GM12878 (cell line): ENCODE results near the gene TUFM. TPM values are rescaled to one million over a fixed set of nuclear protein-coding genes. Genes with fewer than 3 reads are reported as not detected.

Experiments used
- BHLHE40 ChIP-seq, 2 experiments: fragments of 450-650 bp in 1 of 2; IDR thresholded peaks; 2 replicates each; pipeline ENCODE4 v1.6.1; 2011 to 2017; ENCODE audit warnings: low read depth in 2 of 2, borderline replicate concordance in 1 of 2, improper control_type of control experiment in 1 of 2, low read length in 1 of 2, mild to moderate bottlenecking in 1 of 2
- CBFB ChIP-seq: IDR thresholded peaks from 2 replicates; pipeline ENCODE4 v1.6.1; 2016; ENCODE audit warnings: antibody characterized with exemption, low read depth
- CREB1 ChIP-seq: IDR thresholded peaks from 2 replicates; pipeline ENCODE4 v1.6.1; 2012; ENCODE audit warnings: low read depth, mild to moderate bottlenecking, inconsistent platforms
- ETV6 ChIP-seq, 2 experiments: fragments of 450-650 bp in 1 of 2; IDR thresholded peaks in 1 of 2; conservative IDR thresholded peaks in 1 of 2; 2 replicates each; pipeline ENCODE4 v1.6.1; 2014; ENCODE audit warnings: antibody characterized with exemption in 1 of 2, borderline replicate concordance in 1 of 2, low read depth in 1 of 2, mild to moderate bottlenecking in 1 of 2, moderate library complexity in 1 of 2
- FOXK2 ChIP-seq: fragments of 450-650 bp; IDR thresholded peaks from 2 replicates; pipeline ENCODE4 v1.6.1; 2017; ENCODE audit warnings: mild to moderate bottlenecking, moderate library complexity
- IKZF1 ChIP-seq: fragments of 450-650 bp; conservative IDR thresholded peaks from 2 replicates; pipeline ENCODE4 v1.6.1; 2017; ENCODE audit warnings: antibody characterized with exemption, mild to moderate bottlenecking
- KLF5 ChIP-seq: fragments of 450-650 bp; IDR thresholded peaks from 2 replicates; pipeline ENCODE4 v1.6.1; 2014; ENCODE audit warnings: mild to moderate bottlenecking; ENCODE audit not compliant: partially characterized antibody
- MXI1 ChIP-seq: fragments of 150-350 bp; IDR thresholded peaks from 2 replicates; pipeline ENCODE4 v1.6.1; 2011; ENCODE audit warnings: low read depth, mild to moderate bottlenecking, inconsistent platforms, low read length, improper control_type of control experiment
- MYC ChIP-seq: IDR thresholded peaks from 2 replicates; pipeline ENCODE4 v1.6.1; 2011; ENCODE audit warnings: mild to moderate bottlenecking, low read length, moderate library complexity, inconsistent platforms; ENCODE audit not compliant: insufficient read depth, insufficient replicate concordance, insufficient read length, severe bottlenecking
- NFIC ChIP-seq: IDR thresholded peaks from 2 replicates; pipeline ENCODE4 v1.6.1; 2012; ENCODE audit warnings: low read depth, mild to moderate bottlenecking, inconsistent platforms, low read length, moderate library complexity
- NFYA ChIP-seq: IDR thresholded peaks from 2 replicates; pipeline ENCODE4 v1.6.1; 2011; ENCODE audit warnings: low read depth, mild to moderate bottlenecking, low read length, improper control_type of control experiment, borderline replicate concordance
- NR2C1 ChIP-seq: fragments of 450-650 bp; IDR thresholded peaks from 2 replicates; pipeline ENCODE4 v1.6.1; 2017; ENCODE audit warnings: antibody characterized with exemption, mild to moderate bottlenecking, moderate library complexity
- PML ChIP-seq: IDR thresholded peaks from 2 replicates; pipeline ENCODE4 v1.6.1; 2012; ENCODE audit warnings: low read length, inconsistent platforms
- POLR2A ChIP-seq: IDR thresholded peaks from 2 replicates; pipeline ENCODE4 v1.6.1; 2011; ENCODE audit warnings: low read depth, mild to moderate bottlenecking, low read length
- POU2F2 ChIP-seq: IDR thresholded peaks from 3 replicates; pipeline ENCODE4 v1.6.1; 2011; ENCODE audit warnings: low read depth, mild to moderate bottlenecking, low read length, borderline replicate concordance
- REST ChIP-seq: IDR thresholded peaks from 2 replicates; pipeline ENCODE4 v1.6.1; 2012; ENCODE audit warnings: mild to moderate bottlenecking, low read depth, low read length
- SREBF1 ChIP-seq: IDR thresholded peaks from 2 replicates; pipeline ENCODE4 v1.6.1; 2012; ENCODE audit warnings: mild to moderate bottlenecking, low read length
- SREBF2 ChIP-seq: IDR thresholded peaks from 2 replicates; pipeline ENCODE4 v1.6.1; 2012; ENCODE audit warnings: mild to moderate bottlenecking, low read length
- TCF7 ChIP-seq: IDR thresholded peaks from 2 replicates; pipeline ENCODE4 v1.6.1; 2014; ENCODE audit warnings: antibody characterized with exemption, borderline replicate concordance
- ZBTB33 ChIP-seq: fragments of 450-650 bp; IDR thresholded peaks from 2 replicates; pipeline ENCODE4 v1.6.1; 2017; ENCODE audit warnings: mild to moderate bottlenecking
- polyA plus RNA-seq, 11 experiments: library from polyadenylated mRNA; depleted of rRNA in 4 of 11; unstranded in 6 of 11; stranded (reverse) in 5 of 11; fragments of >200 nt; fragmentation: Nextera tagmentation in 4 of 11; fragmentation: Illumina TruSeq in 1 of 11; extraction: Ambion mirVana in 4 of 11; extraction: Trizol in 1 of 11; gene quantifications; 1 replicate in 1 of 11; 2 replicates in 10 of 11; pipeline versions ENCODE4 v1.2.1 to v1.2.3, GENCODE V29; 2011 to 2016; ENCODE audit warnings: inconsistent platforms in 2 of 11, missing spikeins in 2 of 11, low read depth in 1 of 11
- total RNA-seq, 4 experiments: library from RNA; depleted of rRNA in 3 of 4; stranded (reverse); fragments of >200 nt in 3 of 4; fragmentation: Illumina TruSeq in 1 of 4; extraction: Trizol in 1 of 4; gene quantifications; 2 replicates each; pipeline versions ENCODE4 v1.2.1 to v1.2.3, GENCODE V29; 2013 to 2021
- TF ChIP-seq, protein P1 (sequence below): fragments of 450-650 bp; formaldehyde crosslinking; IDR thresholded peaks from 2 replicates; pipeline ENCODE4 v1.5.0; 2022; ENCODE audit warnings: mild to moderate bottlenecking, missing genetic modification characterization

The TUFM gene
- total and polyA plus RNA-seq, 10 of the 15 experiments (the other 5 are each of a cell fraction or from before 2014, with no cell fraction given) = 23.4 to 354 (median 182) TPM

DNA sequence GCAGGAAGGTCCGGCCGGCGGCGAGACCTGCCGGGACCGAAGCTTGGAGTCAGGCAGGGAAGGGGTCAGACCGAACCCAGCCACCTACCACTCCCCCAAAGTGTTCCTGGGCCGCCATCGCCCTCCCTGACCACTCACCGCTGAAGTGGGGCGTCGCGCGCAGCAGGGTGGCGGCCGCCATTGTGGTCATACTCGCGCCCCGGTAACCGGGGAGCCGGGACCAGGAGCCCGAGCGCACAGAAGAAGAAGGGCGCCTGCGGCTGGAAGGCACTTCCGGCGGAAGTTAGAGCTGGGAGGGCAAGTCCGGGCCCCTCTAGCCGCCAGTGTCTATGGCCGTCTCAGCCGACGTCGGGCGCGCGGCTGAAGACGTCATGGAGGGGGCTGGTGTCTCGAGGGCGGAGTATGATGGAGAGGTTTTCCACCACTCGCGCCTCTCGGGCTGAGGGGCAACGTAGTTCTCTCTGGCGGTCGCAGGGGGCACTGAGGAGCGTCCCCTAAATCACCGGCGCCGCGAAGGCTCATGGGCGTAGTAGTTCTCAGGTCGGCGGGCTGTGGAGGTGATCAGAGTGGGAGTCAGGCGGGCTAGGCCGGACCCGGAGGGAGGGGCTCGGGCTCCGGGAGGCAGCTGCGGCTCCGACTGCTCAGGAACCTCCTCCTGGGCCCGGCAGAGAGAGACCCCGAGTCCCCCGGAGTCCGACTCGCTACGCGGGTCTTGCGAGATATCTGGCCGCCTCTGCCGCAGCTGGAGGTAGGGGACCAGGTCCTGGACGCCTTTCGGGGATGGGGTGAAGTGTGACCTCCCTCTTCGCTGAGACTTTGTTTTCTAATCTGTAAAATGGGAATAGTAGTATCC lies at the start of gene TUFM (continued):
- TF ChIP-seq REST (no peak), CREB1 (peak; percentile 99), NFYA (no peak), SREBF1 (peak; percentile 67), TCF7 (0 out of 2 replicates have a peak, but pooled peaks have one; percentile 17), BHLHE40 (IDR thresholded peaks at IDR 0.05; ENCODE audit: borderline replicate concordance in 1 of 2, low read depth in 2 of 2, low read length in 1 of 2) (peak; percentile 62 to 81; a peak in 2 of 4 replicates), MYC (peak; percentile 89), FOXK2 (0 out of 2 replicates have a peak, but pooled peaks have one; percentile 26), NR2C1 (peak; percentile 82), CBFB (peak; percentile 89), POU2F2 (no peak; the same call in 2 of the 3 replicates), KLF5 (peak; percentile 80), ZBTB33 (peak; percentile 15; the same call in 1 of the 2 replicates), POLR2A (peak; percentile 93), SREBF2 (peak; percentile 56), ETV6 (conservative IDR thresholded peaks at IDR 0.05 in 1 of 2, IDR thresholded peaks at IDR 0.05 in 1 of 2; ENCODE audit: borderline replicate concordance in 1 of 2, low read depth in 1 of 2) (peak in 1 of 2 experiments; percentile 42; a peak in 1 of 4 replicates), PML (peak; percentile 91), IKZF1 (peak; percentile 96), NFIC (no peak), MXI1 (peak; percentile 80)
- TF ChIP-seq, protein P1, sequence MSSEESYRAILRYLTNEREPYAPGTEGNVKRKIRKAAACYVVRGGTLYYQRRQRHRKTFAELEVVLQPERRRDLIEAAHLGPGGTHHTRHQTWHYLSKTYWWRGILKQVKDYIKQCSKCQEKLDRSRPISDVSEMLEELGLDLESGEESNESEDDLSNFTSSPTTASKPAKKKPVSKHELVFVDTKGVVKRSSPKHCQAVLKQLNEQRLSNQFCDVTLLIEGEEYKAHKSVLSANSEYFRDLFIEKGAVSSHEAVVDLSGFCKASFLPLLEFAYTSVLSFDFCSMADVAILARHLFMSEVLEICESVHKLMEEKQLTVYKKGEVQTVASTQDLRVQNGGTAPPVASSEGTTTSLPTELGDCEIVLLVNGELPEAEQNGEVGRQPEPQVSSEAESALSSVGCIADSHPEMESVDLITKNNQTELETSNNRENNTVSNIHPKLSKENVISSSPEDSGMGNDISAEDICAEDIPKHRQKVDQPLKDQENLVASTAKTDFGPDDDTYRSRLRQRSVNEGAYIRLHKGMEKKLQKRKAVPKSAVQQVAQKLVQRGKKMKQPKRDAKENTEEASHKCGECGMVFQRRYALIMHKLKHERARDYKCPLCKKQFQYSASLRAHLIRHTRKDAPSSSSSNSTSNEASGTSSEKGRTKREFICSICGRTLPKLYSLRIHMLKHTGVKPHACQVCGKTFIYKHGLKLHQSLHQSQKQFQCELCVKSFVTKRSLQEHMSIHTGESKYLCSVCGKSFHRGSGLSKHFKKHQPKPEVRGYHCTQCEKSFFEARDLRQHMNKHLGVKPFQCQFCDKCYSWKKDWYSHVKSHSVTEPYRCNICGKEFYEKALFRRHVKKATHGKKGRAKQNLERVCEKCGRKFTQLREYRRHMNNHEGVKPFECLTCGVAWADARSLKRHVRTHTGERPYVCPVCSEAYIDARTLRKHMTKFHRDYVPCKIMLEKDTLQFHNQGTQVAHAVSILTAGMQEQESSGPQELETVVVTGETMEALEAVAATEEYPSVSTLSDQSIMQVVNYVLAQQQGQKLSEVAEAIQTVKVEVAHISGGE (CRISPR knock-in tag) = peak; percentile 82
